Measurements from ENCODE around the gene M1AP. TPM values are rescaled to one million over a fixed set of nuclear protein-coding genes. Genes with fewer than 3 reads are reported as not detected.

The M1AP gene
- total and polyA plus RNA-seq, 5 donors = 0.07 to 1.1 (median 0.31) TPM; not detected in 1

- H3K4me1 ChIP-seq (ENCODE audit: control insufficient read depth, insufficient read depth, low read length) = peaks cover 3% of the 10 kb centered on the region
- peak within 1 kb of the TSS; percentile 85 for H3K27ac ChIP-seq (ENCODE audit: low read length)
- no peaks in the 10 kb centered on the region for H3K27me3 ChIP-seq (ENCODE audit: control insufficient read depth, insufficient read depth)
- intact Hi-C loops (cut with DNase I) = loop anchor here in 2 of 4 donors (2.0 to 10.0 kb wide), 2 partner anchors 47 to 55 kb away; partner anchors contain the start of genes CCDC142 (in 1 of the 2) and TTC31 (in 1 of the 2)
- DNase-seq = peak; percentile 99
- WGBS = under 1% methylated on average over 87 of the region's 87 CpGs
- no peaks in the 10 kb centered on the region for H3K9me3 ChIP-seq (ENCODE audit: control insufficient read depth, low read length)
- peak; percentile 97 for ATAC-seq
- H3K4me3 ChIP-seq (ENCODE audit: low read length) = peak within 1 kb of the TSS; percentile 92
Observed at GRCh38 chr2:74529357-74530238, 118.5 kb downstream of the M1AP start, which contains the start of the genes AUP1 and HTRA2. TSS of gene AUP1 (minus strand) at chr2:74529706. CDS start at chr2:74529629, 77 bp downstream. TSS of gene HTRA2 (plus strand) at chr2:74529933. CDS start at chr2:74530007, 74 bp downstream.

GRCh38 chr2:74528600-74529356, 119.4 kb downstream of the M1AP start:
- intact Hi-C loops (cut with DNase I) = loop anchor here in 1 of 4 donors (2.0 kb wide), 1 partner anchor 46 kb away; the partner anchor contains the start of genes CCDC142 and TTC31
- ATAC-seq = peak; percentile 1 to 17
- H3K9me3 ChIP-seq (ENCODE audit: control insufficient read depth, low read length) = no peaks in the 10 kb centered on the region

GRCh38 chr2:74527741-74528140, 120.4 kb downstream of the M1AP start:
- Histone ChIP-seq H3K4me1 (ENCODE audit: control insufficient read depth, insufficient read depth, low read length) (peaks cover 3% of the 10 kb centered on the region), H3K4me3 (ENCODE audit: low read length) (no peak overlapping the region)
- WGBS = 94% methylated on average over 9 of the region's 9 CpGs

More at GRCh38 chr2:74528600-74529356, 119.4 kb downstream of the M1AP start:
- Histone ChIP-seq H3K27ac (ENCODE audit: low read length) (peak overlapping the region; percentile 85), H3K27me3 (ENCODE audit: control insufficient read depth, insufficient read depth) (no peaks in the 10 kb centered on the region), H3K4me1 (ENCODE audit: control insufficient read depth, insufficient read depth, low read length) (peaks cover 3% of the 10 kb centered on the region), H3K4me3 (ENCODE audit: low read length) (peak overlapping the region; percentile 92)
- WGBS = 16% methylated on average over 29 of the region's 29 CpGs
- DNase-seq = peak in 1 of 3 donors; percentile 56

GRCh38 chr2:74526649-74527230, 121.4 kb downstream of the M1AP start:
- WGBS = 98% methylated on average over 11 of the region's 11 CpGs
- Histone ChIP-seq H3K27me3 (ENCODE audit: control insufficient read depth, insufficient read depth) (no peaks in the 10 kb centered on the region), H3K4me3 (ENCODE audit: low read length) (no peak overlapping the region), H3K4me1 (ENCODE audit: control insufficient read depth, insufficient read depth, low read length) (peaks cover 3% of the 10 kb centered on the region), H3K9me3 (ENCODE audit: control insufficient read depth, low read length) (no peaks in the 10 kb centered on the region), H3K27ac (ENCODE audit: low read length) (no peak overlapping the region)
- no peak for DNase-seq
- ATAC-seq = no peak
- intact Hi-C loops (cut with DNase I) = no loop called here

More at GRCh38 chr2:74527741-74528140, 120.4 kb downstream of the M1AP start:
- ATAC-seq (no peak), DNase-seq (no peak)
- Histone ChIP-seq H3K27me3 (ENCODE audit: control insufficient read depth, insufficient read depth) (no peaks in the 10 kb centered on the region), H3K27ac (ENCODE audit: low read length) (no peak overlapping the region), H3K9me3 (ENCODE audit: control insufficient read depth, low read length) (no peaks in the 10 kb centered on the region)
- intact Hi-C loops (cut with DNase I) = loop anchor here in 1 of 4 donors (2.0 kb wide), 1 partner anchor 45 kb away; the partner anchor contains the start of genes CCDC142 and TTC31

GRCh38 chr2:74525717-74526648, 122.1 kb downstream of the M1AP start, which contains the start of gene DQX1:
TSS of gene DQX1 (minus strand) at chr2:74526231. CDS start at chr2:74525729, 502 bp downstream.
- Histone ChIP-seq H3K4me1 (ENCODE audit: control insufficient read depth, insufficient read depth, low read length) (no peaks in the 10 kb centered on the region), H3K27me3 (ENCODE audit: control insufficient read depth, insufficient read depth) (no peaks in the 10 kb centered on the region), H3K27ac (ENCODE audit: low read length) (no peak within 1 kb of the TSS), H3K9me3 (ENCODE audit: control insufficient read depth, low read length) (no peaks in the 10 kb centered on the region), H3K4me3 (ENCODE audit: low read length) (no peak within 1 kb of the TSS)
- no peak for DNase-seq
- 89% methylated on average over 11 of the region's 11 CpGs for whole genome bisulfite sequencing
- intact Hi-C loops (cut with DNase I) = no loop called here
- ATAC-seq = no peak

- intact Hi-C loops (cut with DNase I) = no loop called here
- DNase-seq = no peak
Observed at GRCh38 chr2:74524955-74525716, 123.0 kb downstream of the M1AP start.

GRCh38 chr2:74524005-74524404, 124.1 kb downstream of the M1AP start:
- Histone ChIP-seq H3K4me3 (ENCODE audit: low read length) (no peak overlapping the region), H3K27me3 (ENCODE audit: control insufficient read depth, insufficient read depth) (no peaks in the 10 kb centered on the region), H3K9me3 (ENCODE audit: control insufficient read depth, low read length) (no peaks in the 10 kb centered on the region), H3K27ac (ENCODE audit: low read length) (no peak overlapping the region), H3K4me1 (ENCODE audit: control insufficient read depth, insufficient read depth, low read length) (no peaks in the 10 kb centered on the region)
- no peak for DNase-seq
- no peak for ATAC-seq
- intact Hi-C loops (cut with DNase I) = no loop called here
- WGBS = 86% methylated on average over 9 of the region's 9 CpGs

More at GRCh38 chr2:74524955-74525716, 123.0 kb downstream of the M1AP start:
- H3K27ac ChIP-seq (ENCODE audit: low read length) = no peak overlapping the region
- 88% methylated on average over 10 of the region's 10 CpGs for WGBS
- H3K4me3 ChIP-seq (ENCODE audit: low read length) = no peak overlapping the region
- no peaks in the 10 kb centered on the region for H3K27me3 ChIP-seq (ENCODE audit: control insufficient read depth, insufficient read depth)
- no peaks in the 10 kb centered on the region for H3K9me3 ChIP-seq (ENCODE audit: control insufficient read depth, low read length)
- H3K4me1 ChIP-seq (ENCODE audit: control insufficient read depth, insufficient read depth, low read length) = no peaks in the 10 kb centered on the region
- ATAC-seq = no peak

- DNase-seq (no peak), ATAC-seq (no peak)
- Histone ChIP-seq H3K4me1 (ENCODE audit: control insufficient read depth, insufficient read depth, low read length) (no peaks in the 10 kb centered on the region), H3K27ac (ENCODE audit: low read length) (no peak overlapping the region), H3K9me3 (ENCODE audit: control insufficient read depth, low read length) (no peaks in the 10 kb centered on the region), H3K27me3 (ENCODE audit: control insufficient read depth, insufficient read depth) (no peaks in the 10 kb centered on the region), H3K4me3 (ENCODE audit: low read length) (no peak overlapping the region)
- intact Hi-C loops (cut with DNase I) = no loop called here
- 72% methylated on average over 3 of the region's 3 CpGs for WGBS
Observed at GRCh38 chr2:74522516-74522915, 125.6 kb downstream of the M1AP start.

- H3K4me1 ChIP-seq (ENCODE audit: control insufficient read depth, insufficient read depth, low read length) = peaks cover 2% of the 10 kb centered on the region
- ATAC-seq = no peak
- no peak overlapping the region for H3K27ac ChIP-seq (ENCODE audit: low read length)
- DNase-seq = no peak
- 65% methylated on average over 13 of the region's 13 CpGs for WGBS
- intact Hi-C loops (cut with DNase I) = no loop called here
- no peak overlapping the region for H3K4me3 ChIP-seq (ENCODE audit: low read length)
- H3K9me3 ChIP-seq (ENCODE audit: control insufficient read depth, low read length) = no peaks in the 10 kb centered on the region
- no peaks in the 10 kb centered on the region for H3K27me3 ChIP-seq (ENCODE audit: control insufficient read depth, insufficient read depth)
Observed at GRCh38 chr2:74516650-74517049, 131.5 kb downstream of the M1AP start.
